ENCODE results near the gene SPECC1. TPM values are rescaled to one million over a fixed set of nuclear protein-coding genes. Genes with fewer than 3 reads are reported as not detected.
A peak's percentile ranks its signal among the peaks of the same experiment; 100 is the strongest.

SPECC1 gene
- total and polyA plus RNA-seq, 2 of the 13 experiments (the other 11 are each of a cell fraction or from before 2014, with no cell fraction given): 2.3 to 6.9 TPM

GRCh38 chr17:19992803-19993713, 16.1 kb upstream of the SPECC1 start (continued):
- TF ChIP-seq, protein P1, sequence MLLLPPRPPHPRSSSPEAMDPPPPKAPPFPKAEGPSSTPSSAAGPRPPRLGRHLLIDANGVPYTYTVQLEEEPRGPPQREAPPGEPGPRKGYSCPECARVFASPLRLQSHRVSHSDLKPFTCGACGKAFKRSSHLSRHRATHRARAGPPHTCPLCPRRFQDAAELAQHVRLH (CRISPR knock-in tag; IDR thresholded peaks at IDR 0.05; ENCODE audit: borderline replicate concordance, low read depth): no peak
- 0 out of 2 replicates have a peak, but pooled peaks have one; percentile 36 for TF ChIP-seq ZNF644 (CRISPR knock-in tag; IDR thresholded peaks at IDR 0.05; ENCODE audit: low read depth)
- peak; percentile 48; the same call in 1 of the 2 replicates for TF ChIP-seq YEATS4 (CRISPR knock-in tag; IDR thresholded peaks at IDR 0.05; ENCODE audit: borderline replicate concordance)
- peak; percentile 29; the same call in 1 of the 2 replicates for TF ChIP-seq CBX5 (CRISPR knock-in tag; IDR thresholded peaks at IDR 0.05; ENCODE audit: borderline replicate concordance)
- TF ChIP-seq, protein P2, sequence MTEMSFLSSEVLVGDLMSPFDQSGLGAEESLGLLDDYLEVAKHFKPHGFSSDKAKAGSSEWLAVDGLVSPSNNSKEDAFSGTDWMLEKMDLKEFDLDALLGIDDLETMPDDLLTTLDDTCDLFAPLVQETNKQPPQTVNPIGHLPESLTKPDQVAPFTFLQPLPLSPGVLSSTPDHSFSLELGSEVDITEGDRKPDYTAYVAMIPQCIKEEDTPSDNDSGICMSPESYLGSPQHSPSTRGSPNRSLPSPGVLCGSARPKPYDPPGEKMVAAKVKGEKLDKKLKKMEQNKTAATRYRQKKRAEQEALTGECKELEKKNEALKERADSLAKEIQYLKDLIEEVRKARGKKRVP (CRISPR knock-in tag; IDR thresholded peaks at IDR 0.05): peak; percentile 72 to 98; a peak in 3 of 4 replicates
- TF ChIP-seq XRCC5 (optimal IDR thresholded peaks at IDR 0.05; ENCODE audit: low read length): peak; percentile 45
- no peak for TF ChIP-seq ZUFSP (CRISPR knock-in tag; IDR thresholded peaks at IDR 0.05; ENCODE audit: borderline replicate concordance)
- 0 out of 2 replicates have a peak, but pooled peaks have one; percentile 11 for TF ChIP-seq HNF4A (CRISPR knock-in tag; IDR thresholded peaks at IDR 0.05)
- peak; percentile 51; the same call in 1 of the 2 replicates for TF ChIP-seq ZNF501 (CRISPR knock-in tag; IDR thresholded peaks at IDR 0.05)
- TF ChIP-seq, protein P3, sequence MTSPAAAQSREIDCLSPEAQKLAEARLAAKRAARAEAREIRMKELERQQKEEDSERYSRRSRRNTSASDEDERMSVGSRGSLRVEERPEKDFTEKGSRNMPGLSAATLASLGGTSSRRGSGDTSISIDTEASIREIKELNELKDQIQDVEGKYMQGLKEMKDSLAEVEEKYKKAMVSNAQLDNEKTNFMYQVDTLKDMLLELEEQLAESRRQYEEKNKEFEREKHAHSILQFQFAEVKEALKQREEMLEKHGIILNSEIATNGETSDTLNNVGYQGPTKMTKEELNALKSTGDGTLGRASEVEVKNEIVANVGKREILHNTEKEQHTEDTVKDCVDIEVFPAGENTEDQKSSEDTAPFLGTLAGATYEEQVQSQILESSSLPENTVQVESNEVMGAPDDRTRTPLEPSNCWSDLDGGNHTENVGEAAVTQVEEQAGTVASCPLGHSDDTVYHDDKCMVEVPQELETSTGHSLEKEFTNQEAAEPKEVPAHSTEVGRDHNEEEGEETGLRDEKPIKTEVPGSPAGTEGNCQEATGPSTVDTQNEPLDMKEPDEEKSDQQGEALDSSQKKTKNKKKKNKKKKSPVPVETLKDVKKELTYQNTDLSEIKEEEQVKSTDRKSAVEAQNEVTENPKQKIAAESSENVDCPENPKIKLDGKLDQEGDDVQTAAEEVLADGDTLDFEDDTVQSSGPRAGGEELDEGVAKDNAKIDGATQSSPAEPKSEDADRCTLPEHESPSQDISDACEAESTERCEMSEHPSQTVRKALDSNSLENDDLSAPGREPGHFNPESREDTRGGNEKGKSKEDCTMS (CRISPR knock-in tag; conservative IDR thresholded peaks at IDR 0.05): no peak
- TF ChIP-seq ZNF746 (CRISPR knock-in tag; IDR thresholded peaks at IDR 0.05): no peak
- peak; percentile 66; the same call in 1 of the 2 replicates for TF ChIP-seq ZNF800 (CRISPR knock-in tag; IDR thresholded peaks at IDR 0.05)
- no peak for TF ChIP-seq SP5 (CRISPR knock-in tag; IDR thresholded peaks at IDR 0.05; ENCODE audit: borderline replicate concordance, low read depth)
- TF ChIP-seq RARA (CRISPR knock-in tag; IDR thresholded peaks at IDR 0.05): no peak
- peak; percentile 87 for TF ChIP-seq RAD21 (CRISPR knock-in tag; IDR thresholded peaks at IDR 0.05)
- no peak for TF ChIP-seq FIP1L1 (IDR thresholded peaks at IDR 0.05; ENCODE audit: borderline replicate concordance, insufficient read depth, low read depth, low read length)
- TF ChIP-seq TBX2 (CRISPR knock-in tag; IDR thresholded peaks at IDR 0.05; ENCODE audit: borderline replicate concordance): no peak
- TF ChIP-seq CCAR2 (optimal IDR thresholded peaks at IDR 0.05; ENCODE audit: low read depth, low read length): no peak
